ENCODE results near the gene CMIP. TPM values are rescaled to one million over a fixed set of nuclear protein-coding genes. Genes with fewer than 3 reads are reported as not detected.

CMIP gene
- polyA plus RNA-seq, 1 of the 3 experiments (the other 2 are of a cell fraction), result 5.4 TPM

DNA sequence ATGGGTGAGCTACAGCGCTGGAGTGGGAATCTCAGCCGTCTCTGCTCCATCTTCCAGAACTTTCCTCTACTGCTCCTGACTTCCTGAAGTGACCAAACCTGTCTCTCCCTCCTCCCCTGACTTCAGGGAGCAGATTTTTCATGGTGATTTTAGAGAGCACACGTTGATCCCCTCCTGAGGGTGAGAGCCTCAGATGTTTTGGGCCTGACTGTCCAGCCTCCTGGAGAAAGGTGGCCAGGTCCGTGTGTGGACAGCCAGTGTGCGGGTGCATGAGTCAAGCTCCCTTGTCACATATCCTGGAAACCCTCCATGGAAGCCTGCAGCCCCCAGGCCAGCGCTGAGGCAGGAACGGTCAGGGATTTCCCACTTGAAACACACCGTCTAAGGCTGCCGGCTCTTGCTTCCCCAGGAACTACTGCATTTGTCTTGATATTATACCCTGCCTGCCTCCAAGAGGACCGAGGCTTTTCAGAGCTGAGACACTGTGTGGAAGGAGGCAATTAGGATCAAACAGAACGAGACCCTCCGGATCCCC is 143.1 kb downstream of the CMIP start:
- H3K9ac ChIP-seq, result no peak overlapping the region
- no peak overlapping the region for H2AFZ ChIP-seq (ENCODE audit: low read depth)
- H3K4me2 ChIP-seq, result no peak overlapping the region
- H3F3A ChIP-seq (replicated peaks; ENCODE audit: insufficient read depth), result no peaks in the 10 kb centered on the region
- no peaks in the 10 kb centered on the region for H3K9me2 ChIP-seq
- H3K27ac ChIP-seq (ENCODE audit: low read depth in 2 of 2, low read length in 1 of 2), result no peak overlapping the region
- H3K79me2 ChIP-seq (ENCODE audit: insufficient read depth), result no peaks in the 10 kb centered on the region
- TF ChIP-seq GABPA (IDR thresholded peaks at IDR 0.05; ENCODE audit: low read depth) (no peak), MXI1 (IDR thresholded peaks at IDR 0.05; ENCODE audit: low read depth, low read length) (no peak), NFIC (IDR thresholded peaks at IDR 0.05; ENCODE audit: borderline replicate concordance) (no peak), RCOR1 (IDR thresholded peaks at IDR 0.05; ENCODE audit: low read length) (no peak), NRF1 (IDR thresholded peaks at IDR 0.05; ENCODE audit: low read depth, low read length) (no peak)
- TF ChIP-seq, protein P1, sequence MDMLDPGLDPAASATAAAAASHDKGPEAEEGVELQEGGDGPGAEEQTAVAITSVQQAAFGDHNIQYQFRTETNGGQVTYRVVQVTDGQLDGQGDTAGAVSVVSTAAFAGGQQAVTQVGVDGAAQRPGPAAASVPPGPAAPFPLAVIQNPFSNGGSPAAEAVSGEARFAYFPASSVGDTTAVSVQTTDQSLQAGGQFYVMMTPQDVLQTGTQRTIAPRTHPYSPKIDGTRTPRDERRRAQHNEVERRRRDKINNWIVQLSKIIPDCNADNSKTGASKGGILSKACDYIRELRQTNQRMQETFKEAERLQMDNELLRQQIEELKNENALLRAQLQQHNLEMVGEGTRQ (IDR thresholded peaks at IDR 0.05; ENCODE audit: borderline replicate concordance, low read depth, low read length), result no peak
- no peaks in the 10 kb centered on the region for H3K27me3 ChIP-seq (ENCODE audit: insufficient read depth)
- H3K4me1 ChIP-seq (ENCODE audit: control insufficient read depth in 1 of 2, insufficient read depth in 2 of 2, low read depth in 1 of 2, low read length in 1 of 2), result peaks cover 0 to 5% of the 10 kb centered on the region in 2 experiments; a peak in 1 of 4 replicates
- CTCF ChIA-PET, result no interaction called here
- 97% methylated on average over 9 of the region's 12 CpGs for WGBS (ENCODE audit: low lambda C conversion rate)
- H3K36me3 ChIP-seq (replicated peaks in 1 of 2; ENCODE audit: control insufficient read depth in 1 of 2, insufficient read depth in 2 of 2, low read length in 1 of 2), result no peaks in the 10 kb centered on the region
- H3K4me3 ChIP-seq (ENCODE audit: low read depth in 2 of 2, low read length in 1 of 2), result no peak overlapping the region
- POLR2A ChIA-PET, result no interaction called here
- H3K9me3 ChIP-seq, result no peaks in the 10 kb centered on the region
- no peak for DNase-seq
- H4K20me1 ChIP-seq (ENCODE audit: insufficient read depth), result peaks cover 8% of the 10 kb centered on the region; the same call in 1 of the 2 replicates

DNA sequence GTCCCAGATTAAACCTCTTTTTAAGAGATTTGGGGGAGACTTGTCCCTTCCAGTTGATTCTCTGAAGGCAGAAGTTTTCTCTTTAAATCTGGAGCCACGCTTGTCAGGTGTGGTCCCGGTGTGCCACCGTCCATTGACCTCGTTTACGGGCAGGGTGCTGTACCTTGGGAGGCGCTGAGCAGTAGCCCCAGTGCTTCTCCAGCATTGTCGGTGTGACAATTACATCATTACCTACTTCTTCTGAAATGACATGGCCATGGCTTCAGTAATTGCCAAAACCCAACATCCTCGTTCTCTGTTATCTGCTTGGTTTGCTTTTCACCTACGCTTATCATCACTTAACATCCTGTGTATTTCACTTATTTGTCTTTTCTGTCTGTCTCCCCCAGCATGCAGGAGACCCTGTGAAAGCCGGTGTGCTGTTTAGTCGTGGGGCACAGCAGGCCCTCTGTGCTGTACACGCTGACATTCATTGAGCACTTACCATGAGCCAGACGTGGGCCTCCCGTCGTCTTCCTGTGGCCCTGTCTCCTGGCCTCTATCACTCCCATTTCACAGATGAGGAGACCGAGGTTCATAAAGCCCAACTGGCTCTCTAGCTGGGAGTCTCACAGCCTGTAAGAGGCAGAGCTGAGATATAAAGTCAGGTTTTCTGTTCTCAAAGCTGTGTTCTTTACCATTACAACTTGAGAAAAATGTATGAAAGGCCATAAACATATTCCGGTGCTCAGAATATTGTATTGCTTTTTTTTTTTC is 143.9 kb downstream of the CMIP start:
- 93% methylated on average over 17 of the region's 17 CpGs for WGBS (ENCODE audit: low lambda C conversion rate)
- peaks cover 8% of the 10 kb centered on the region; the same call in 1 of the 2 replicates for H4K20me1 ChIP-seq (ENCODE audit: insufficient read depth)
- no peaks in the 10 kb centered on the region for H3K27me3 ChIP-seq (ENCODE audit: insufficient read depth)
- H3F3A ChIP-seq (replicated peaks; ENCODE audit: insufficient read depth), result no peaks in the 10 kb centered on the region
- no peaks in the 10 kb centered on the region for H3K36me3 ChIP-seq (replicated peaks in 1 of 2; ENCODE audit: control insufficient read depth in 1 of 2, insufficient read depth in 2 of 2, low read length in 1 of 2)
- no peak overlapping the region for H3K4me2 ChIP-seq
- no peak for DNase-seq
- no peaks in the 10 kb centered on the region for H3K9me3 ChIP-seq
- no peak overlapping the region for H3K9ac ChIP-seq
- POLR2A ChIA-PET, result no interaction called here
- CTCF ChIA-PET, result no interaction called here
- H3K27ac ChIP-seq (ENCODE audit: low read depth in 2 of 2, low read length in 1 of 2), result no peak overlapping the region
- H3K4me1 ChIP-seq (ENCODE audit: control insufficient read depth in 1 of 2, insufficient read depth in 2 of 2, low read depth in 1 of 2, low read length in 1 of 2), result peaks cover 0 to 5% of the 10 kb centered on the region in 2 experiments; a peak in 1 of 4 replicates
- H3K4me3 ChIP-seq (ENCODE audit: low read depth in 2 of 2, low read length in 1 of 2), result no peak overlapping the region
- H2AFZ ChIP-seq (ENCODE audit: low read depth), result no peak overlapping the region
- H3K79me2 ChIP-seq (ENCODE audit: insufficient read depth), result no peaks in the 10 kb centered on the region
- no peaks in the 10 kb centered on the region for H3K9me2 ChIP-seq
- no peak for TF ChIP-seq MEF2A (IDR thresholded peaks at IDR 0.05; ENCODE audit: borderline replicate concordance, low read depth)
- TF ChIP-seq, protein P2, sequence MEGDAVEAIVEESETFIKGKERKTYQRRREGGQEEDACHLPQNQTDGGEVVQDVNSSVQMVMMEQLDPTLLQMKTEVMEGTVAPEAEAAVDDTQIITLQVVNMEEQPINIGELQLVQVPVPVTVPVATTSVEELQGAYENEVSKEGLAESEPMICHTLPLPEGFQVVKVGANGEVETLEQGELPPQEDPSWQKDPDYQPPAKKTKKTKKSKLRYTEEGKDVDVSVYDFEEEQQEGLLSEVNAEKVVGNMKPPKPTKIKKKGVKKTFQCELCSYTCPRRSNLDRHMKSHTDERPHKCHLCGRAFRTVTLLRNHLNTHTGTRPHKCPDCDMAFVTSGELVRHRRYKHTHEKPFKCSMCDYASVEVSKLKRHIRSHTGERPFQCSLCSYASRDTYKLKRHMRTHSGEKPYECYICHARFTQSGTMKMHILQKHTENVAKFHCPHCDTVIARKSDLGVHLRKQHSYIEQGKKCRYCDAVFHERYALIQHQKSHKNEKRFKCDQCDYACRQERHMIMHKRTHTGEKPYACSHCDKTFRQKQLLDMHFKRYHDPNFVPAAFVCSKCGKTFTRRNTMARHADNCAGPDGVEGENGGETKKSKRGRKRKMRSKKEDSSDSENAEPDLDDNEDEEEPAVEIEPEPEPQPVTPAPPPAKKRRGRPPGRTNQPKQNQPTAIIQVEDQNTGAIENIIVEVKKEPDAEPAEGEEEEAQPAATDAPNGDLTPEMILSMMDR (IDR thresholded peaks at IDR 0.05), result no peak
- TF ChIP-seq, protein P1 (IDR thresholded peaks at IDR 0.05; ENCODE audit: borderline replicate concordance, low read depth, low read length), result no peak
- TF ChIP-seq, protein P3, sequence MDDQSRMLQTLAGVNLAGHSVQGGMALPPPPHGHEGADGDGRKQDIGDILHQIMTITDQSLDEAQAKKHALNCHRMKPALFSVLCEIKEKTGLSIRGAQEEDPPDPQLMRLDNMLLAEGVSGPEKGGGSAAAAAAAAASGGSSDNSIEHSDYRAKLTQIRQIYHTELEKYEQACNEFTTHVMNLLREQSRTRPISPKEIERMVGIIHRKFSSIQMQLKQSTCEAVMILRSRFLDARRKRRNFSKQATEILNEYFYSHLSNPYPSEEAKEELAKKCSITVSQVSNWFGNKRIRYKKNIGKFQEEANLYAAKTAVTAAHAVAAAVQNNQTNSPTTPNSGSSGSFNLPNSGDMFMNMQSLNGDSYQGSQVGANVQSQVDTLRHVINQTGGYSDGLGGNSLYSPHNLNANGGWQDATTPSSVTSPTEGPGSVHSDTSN (IDR thresholded peaks at IDR 0.05), result no peak
- no peak for TF ChIP-seq NRF1 (IDR thresholded peaks at IDR 0.05; ENCODE audit: low read depth, low read length)
- TF ChIP-seq, protein P4, sequence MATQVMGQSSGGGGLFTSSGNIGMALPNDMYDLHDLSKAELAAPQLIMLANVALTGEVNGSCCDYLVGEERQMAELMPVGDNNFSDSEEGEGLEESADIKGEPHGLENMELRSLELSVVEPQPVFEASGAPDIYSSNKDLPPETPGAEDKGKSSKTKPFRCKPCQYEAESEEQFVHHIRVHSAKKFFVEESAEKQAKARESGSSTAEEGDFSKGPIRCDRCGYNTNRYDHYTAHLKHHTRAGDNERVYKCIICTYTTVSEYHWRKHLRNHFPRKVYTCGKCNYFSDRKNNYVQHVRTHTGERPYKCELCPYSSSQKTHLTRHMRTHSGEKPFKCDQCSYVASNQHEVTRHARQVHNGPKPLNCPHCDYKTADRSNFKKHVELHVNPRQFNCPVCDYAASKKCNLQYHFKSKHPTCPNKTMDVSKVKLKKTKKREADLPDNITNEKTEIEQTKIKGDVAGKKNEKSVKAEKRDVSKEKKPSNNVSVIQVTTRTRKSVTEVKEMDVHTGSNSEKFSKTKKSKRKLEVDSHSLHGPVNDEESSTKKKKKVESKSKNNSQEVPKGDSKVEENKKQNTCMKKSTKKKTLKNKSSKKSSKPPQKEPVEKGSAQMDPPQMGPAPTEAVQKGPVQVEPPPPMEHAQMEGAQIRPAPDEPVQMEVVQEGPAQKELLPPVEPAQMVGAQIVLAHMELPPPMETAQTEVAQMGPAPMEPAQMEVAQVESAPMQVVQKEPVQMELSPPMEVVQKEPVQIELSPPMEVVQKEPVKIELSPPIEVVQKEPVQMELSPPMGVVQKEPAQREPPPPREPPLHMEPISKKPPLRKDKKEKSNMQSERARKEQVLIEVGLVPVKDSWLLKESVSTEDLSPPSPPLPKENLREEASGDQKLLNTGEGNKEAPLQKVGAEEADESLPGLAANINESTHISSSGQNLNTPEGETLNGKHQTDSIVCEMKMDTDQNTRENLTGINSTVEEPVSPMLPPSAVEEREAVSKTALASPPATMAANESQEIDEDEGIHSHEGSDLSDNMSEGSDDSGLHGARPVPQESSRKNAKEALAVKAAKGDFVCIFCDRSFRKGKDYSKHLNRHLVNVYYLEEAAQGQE (IDR thresholded peaks at IDR 0.05; ENCODE audit: low read depth, low read length), result no peak
- no peak for TF ChIP-seq FOXJ3 (CRISPR knock-in tag; IDR thresholded peaks at IDR 0.05)
- no peak for TF ChIP-seq RFX5 (IDR thresholded peaks at IDR 0.05; ENCODE audit: low read length)
- no peak for TF ChIP-seq YY1 (IDR thresholded peaks at IDR 0.05; ENCODE audit: low read depth)
- TF ChIP-seq GABPA (IDR thresholded peaks at IDR 0.05; ENCODE audit: low read depth), result no peak
- TF ChIP-seq, protein P5, sequence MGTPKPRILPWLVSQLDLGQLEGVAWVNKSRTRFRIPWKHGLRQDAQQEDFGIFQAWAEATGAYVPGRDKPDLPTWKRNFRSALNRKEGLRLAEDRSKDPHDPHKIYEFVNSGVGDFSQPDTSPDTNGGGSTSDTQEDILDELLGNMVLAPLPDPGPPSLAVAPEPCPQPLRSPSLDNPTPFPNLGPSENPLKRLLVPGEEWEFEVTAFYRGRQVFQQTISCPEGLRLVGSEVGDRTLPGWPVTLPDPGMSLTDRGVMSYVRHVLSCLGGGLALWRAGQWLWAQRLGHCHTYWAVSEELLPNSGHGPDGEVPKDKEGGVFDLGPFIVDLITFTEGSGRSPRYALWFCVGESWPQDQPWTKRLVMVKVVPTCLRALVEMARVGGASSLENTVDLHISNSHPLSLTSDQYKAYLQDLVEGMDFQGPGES (IDR thresholded peaks at IDR 0.05; ENCODE audit: low read depth, low read length), result no peak
- no peak for TF ChIP-seq ELF1 (IDR thresholded peaks at IDR 0.05)
- no peak for TF ChIP-seq SIN3A (IDR thresholded peaks at IDR 0.05; ENCODE audit: borderline replicate concordance, low read depth, low read length)

Data from SK-N-SH (cell line).